Measurements from ENCODE around the gene NFIA.

Gene NFIA

GRCh38 chr1:61498342-61498741, 416.0 kb downstream of the NFIA start:
- no peak for DNase-seq (ENCODE audit: low spot score)

GRCh38 chr1:61501971-61502916, 419.9 kb downstream of the NFIA start:
- no peak for DNase-seq (ENCODE audit: low spot score)

- no peak for DNase-seq (ENCODE audit: low spot score)
Measured at GRCh38 chr1:61504305-61504704, 421.9 kb downstream of the NFIA start.

GRCh38 chr1:61504852-61505390, 422.6 kb downstream of the NFIA start:
- no peak for DNase-seq (ENCODE audit: low spot score)

GRCh38 chr1:61506236-61506635, 423.9 kb downstream of the NFIA start:
- DNase-seq (ENCODE audit: low spot score) = no peak

GRCh38 chr1:61506944-61507500, 424.7 kb downstream of the NFIA start:
- no peak for DNase-seq (ENCODE audit: low spot score)

Data from HuH-7.5 (cell line).